ENCODE results near the gene SERPINB12. TPM values are rescaled to one million over a fixed set of nuclear protein-coding genes. Genes with fewer than 3 reads are reported as not detected.
A peak's percentile ranks its signal among the peaks of the same experiment; 100 is the strongest.

SERPINB12 gene
- total RNA-seq, 4 donors from 2014 or later = 14.8 to 88.4 (median 79.5) TPM

DNA sequence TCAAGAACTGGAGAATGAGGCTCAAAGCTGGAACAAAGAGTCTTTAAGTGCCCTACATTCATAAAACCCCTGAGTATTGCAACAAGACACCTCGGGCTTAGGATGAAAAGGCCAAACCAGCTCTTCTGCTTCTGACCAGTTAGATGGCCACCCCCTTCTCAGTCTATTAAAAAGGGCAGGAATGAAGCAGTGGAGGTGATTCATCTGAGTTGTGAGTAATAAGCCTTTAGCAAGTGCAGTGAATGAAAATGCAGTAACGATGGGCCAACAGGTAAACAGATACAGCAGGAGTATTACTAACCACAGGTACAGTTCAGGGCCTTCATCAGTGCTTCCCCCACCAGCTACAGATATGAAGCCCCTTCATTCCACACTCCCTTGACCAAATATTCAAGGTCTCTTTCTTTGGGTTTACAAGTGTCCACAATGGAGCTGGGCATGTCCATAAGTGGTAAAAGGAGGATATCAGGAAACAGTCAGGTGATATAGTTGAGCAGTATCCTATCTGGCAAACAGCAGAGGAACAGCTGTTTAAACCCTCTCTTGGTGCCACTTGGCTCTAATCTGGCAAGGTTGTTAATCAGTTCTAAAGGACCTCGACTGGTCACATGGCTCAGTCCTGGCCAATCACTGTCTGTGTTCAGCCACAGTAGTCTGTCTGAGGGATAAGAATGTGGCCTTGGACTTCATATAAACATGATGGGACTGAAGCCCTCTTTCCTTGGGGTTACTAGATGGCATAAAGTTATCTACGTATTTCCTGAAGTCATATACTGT is 62.8 kb downstream of the SERPINB12 start:
- TF ChIP-seq, protein P1, sequence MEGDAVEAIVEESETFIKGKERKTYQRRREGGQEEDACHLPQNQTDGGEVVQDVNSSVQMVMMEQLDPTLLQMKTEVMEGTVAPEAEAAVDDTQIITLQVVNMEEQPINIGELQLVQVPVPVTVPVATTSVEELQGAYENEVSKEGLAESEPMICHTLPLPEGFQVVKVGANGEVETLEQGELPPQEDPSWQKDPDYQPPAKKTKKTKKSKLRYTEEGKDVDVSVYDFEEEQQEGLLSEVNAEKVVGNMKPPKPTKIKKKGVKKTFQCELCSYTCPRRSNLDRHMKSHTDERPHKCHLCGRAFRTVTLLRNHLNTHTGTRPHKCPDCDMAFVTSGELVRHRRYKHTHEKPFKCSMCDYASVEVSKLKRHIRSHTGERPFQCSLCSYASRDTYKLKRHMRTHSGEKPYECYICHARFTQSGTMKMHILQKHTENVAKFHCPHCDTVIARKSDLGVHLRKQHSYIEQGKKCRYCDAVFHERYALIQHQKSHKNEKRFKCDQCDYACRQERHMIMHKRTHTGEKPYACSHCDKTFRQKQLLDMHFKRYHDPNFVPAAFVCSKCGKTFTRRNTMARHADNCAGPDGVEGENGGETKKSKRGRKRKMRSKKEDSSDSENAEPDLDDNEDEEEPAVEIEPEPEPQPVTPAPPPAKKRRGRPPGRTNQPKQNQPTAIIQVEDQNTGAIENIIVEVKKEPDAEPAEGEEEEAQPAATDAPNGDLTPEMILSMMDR (IDR thresholded peaks at IDR 0.05) = no peak
- TF ChIP-seq POLR2A (IDR thresholded peaks at IDR 0.05) (no peak), EP300 (IDR thresholded peaks at IDR 0.05) (no peak), POLR2AphosphoS5 (IDR thresholded peaks at IDR 0.05) (no peak)
- Histone ChIP-seq H3K27me3 (no peaks in the 10 kb centered on the region), H3K9me3 (no peaks in the 10 kb centered on the region), H3K4me3 (no peak overlapping the region), H3K36me3 (no peaks in the 10 kb centered on the region), H3K27ac (peak overlapping the region; percentile 50), H3K4me1 (no peaks in the 10 kb centered on the region)
- no peak for DNase-seq (ENCODE audit: low spot score in 2 of 2)
- 71% methylated on average over 4 of the region's 4 CpGs for whole genome bisulfite sequencing

DNA sequence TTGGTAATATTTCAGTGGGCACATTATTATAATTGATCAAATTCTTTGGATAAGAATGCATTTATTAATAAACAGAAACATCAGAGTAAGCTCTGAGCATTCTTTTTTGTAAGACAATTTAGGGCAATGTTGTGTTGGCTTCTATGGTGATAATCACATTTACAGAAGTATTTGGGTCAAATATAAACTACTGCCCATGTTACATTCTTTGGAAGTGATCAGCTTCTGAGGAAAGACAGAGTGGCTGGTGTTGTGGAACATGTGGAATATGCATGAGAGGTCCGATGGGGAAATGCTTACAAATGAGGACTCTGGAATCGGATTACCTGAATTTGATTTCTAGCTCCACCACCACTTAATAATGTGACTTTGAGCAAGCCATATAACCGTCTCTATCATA is 64.4 kb downstream of the SERPINB12 start:
- Histone ChIP-seq H3K27me3 (no peaks in the 10 kb centered on the region), H3K9me3 (no peaks in the 10 kb centered on the region), H3K27ac (no peak overlapping the region), H3K4me1 (no peaks in the 10 kb centered on the region), H3K4me3 (no peak overlapping the region), H3K36me3 (no peaks in the 10 kb centered on the region)
- no peak for TF ChIP-seq EP300 (IDR thresholded peaks at IDR 0.05)
- TF ChIP-seq POLR2A (IDR thresholded peaks at IDR 0.05) = no peak
- TF ChIP-seq, protein P1 (IDR thresholded peaks at IDR 0.05) = no peak
- TF ChIP-seq POLR2AphosphoS5 (IDR thresholded peaks at IDR 0.05) = no peak
- no peak for DNase-seq (ENCODE audit: low spot score in 2 of 2)
- 85% methylated on average over 3 of the region's 3 CpGs for WGBS

DNA sequence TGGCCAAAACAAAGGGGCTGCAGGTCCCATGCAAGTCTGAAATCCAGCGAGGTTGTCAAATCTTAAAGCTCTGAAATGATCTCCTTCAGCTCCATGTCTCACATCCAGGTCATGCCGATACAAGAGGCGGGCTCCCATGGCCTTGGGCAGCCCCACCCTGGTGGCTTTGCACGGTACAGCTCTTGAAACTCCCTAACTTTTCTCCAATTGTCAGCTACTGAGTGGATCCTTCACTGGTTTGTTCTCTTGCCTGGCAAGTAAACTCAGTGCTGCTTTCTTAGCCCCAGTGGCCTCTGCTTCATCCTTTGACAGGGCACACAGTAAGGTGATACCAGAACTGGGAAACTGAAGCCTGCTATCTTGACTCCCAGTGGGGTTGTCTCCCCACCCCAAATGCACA is 71.3 kb downstream of the SERPINB12 start:
- H3K27me3 ChIP-seq = no peaks in the 10 kb centered on the region
- H3K36me3 ChIP-seq = no peaks in the 10 kb centered on the region
- no peak overlapping the region for H3K27ac ChIP-seq
- H3K4me3 ChIP-seq = no peak overlapping the region
- TF ChIP-seq POLR2A (IDR thresholded peaks at IDR 0.05) (no peak), EP300 (IDR thresholded peaks at IDR 0.05) (no peak), POLR2AphosphoS5 (IDR thresholded peaks at IDR 0.05) (no peak)
- TF ChIP-seq, protein P1 (IDR thresholded peaks at IDR 0.05) = no peak
- no peaks in the 10 kb centered on the region for H3K9me3 ChIP-seq
- 92% methylated on average over 4 of the region's 4 CpGs for WGBS
- no peaks in the 10 kb centered on the region for H3K4me1 ChIP-seq
- no peak for DNase-seq (ENCODE audit: low spot score in 2 of 2)

DNA sequence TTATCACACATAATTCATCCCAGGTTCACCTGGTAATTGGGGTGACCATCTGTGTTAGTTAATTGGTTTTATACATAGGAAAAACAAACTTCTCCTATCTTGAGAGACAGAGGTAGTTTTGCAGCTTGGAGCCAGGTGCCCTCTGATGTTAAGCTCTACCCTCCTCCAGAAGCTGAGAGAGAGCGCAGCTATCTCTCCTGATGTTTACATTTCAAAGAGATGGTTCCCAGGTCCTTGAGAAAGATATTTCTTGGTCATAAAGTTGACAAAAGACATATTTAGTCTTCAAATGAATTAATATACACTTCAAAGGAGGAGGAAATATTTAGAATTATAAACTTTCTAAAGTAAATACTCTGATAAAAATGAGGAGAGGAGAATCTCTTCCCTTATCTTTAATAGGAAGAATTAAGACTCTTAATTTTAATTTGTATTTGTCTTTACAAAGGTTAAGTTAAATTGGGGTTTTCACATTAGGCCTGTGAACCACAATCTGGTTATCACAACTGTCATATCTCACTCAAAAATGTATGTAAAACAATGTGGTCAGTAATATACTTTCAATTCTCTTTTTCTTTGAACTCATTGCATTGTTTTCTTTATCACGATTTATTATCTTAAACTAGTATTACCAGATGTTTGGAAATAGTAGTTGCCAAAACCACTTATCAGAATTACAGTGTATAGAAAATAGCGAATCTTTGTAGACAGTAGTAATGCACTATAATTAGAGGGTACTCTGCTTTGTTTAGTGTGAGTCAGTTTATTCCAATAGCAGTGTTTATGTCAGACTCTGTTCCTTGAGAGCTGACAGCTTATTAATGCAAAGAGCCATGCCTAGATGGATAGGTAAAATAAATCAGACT is 75.1 kb downstream of the SERPINB12 start:
- H3K9me3 ChIP-seq = no peaks in the 10 kb centered on the region
- TF ChIP-seq EP300 (IDR thresholded peaks at IDR 0.05) = no peak
- no peak for TF ChIP-seq POLR2AphosphoS5 (IDR thresholded peaks at IDR 0.05)
- TF ChIP-seq, protein P1 (IDR thresholded peaks at IDR 0.05) = no peak
- TF ChIP-seq POLR2A (IDR thresholded peaks at IDR 0.05) = no peak
- 46% methylated on average over 3 of the region's 3 CpGs for WGBS

DNA sequence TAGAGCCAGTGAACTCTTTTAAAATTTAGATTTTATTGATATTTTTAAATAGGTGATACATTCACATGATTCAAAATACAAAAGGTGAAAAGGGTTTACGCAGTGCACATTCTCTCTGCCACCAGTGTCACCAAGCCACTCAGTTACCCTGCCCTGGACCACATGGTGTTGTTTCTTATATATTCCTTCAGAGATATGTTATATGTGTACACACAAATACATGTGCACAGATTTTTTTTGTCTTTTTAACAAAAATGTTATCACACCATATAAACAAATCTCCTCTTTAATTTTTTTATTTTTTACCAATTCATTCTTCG is 75.7 kb downstream of the SERPINB12 start:
- no peaks in the 10 kb centered on the region for H3K36me3 ChIP-seq
- no peaks in the 10 kb centered on the region for H3K9me3 ChIP-seq
- DNase-seq (ENCODE audit: low spot score in 2 of 2) = no peak
- no peaks in the 10 kb centered on the region for H3K4me1 ChIP-seq
- H3K27ac ChIP-seq = no peak overlapping the region
- no peak overlapping the region for H3K4me3 ChIP-seq
- 95% methylated on average over 2 of the region's 2 CpGs for WGBS
- no peaks in the 10 kb centered on the region for H3K27me3 ChIP-seq
- no peak for TF ChIP-seq EP300 (IDR thresholded peaks at IDR 0.05)
- TF ChIP-seq POLR2A (IDR thresholded peaks at IDR 0.05) = no peak
- TF ChIP-seq, protein P1 (IDR thresholded peaks at IDR 0.05) = no peak
- no peak for TF ChIP-seq POLR2AphosphoS5 (IDR thresholded peaks at IDR 0.05)

More for the DNA sequence above, 75.1 kb downstream of the SERPINB12 start:
- H3K4me3 ChIP-seq = no peak overlapping the region
- no peaks in the 10 kb centered on the region for H3K4me1 ChIP-seq
- no peak for DNase-seq (ENCODE audit: low spot score in 2 of 2)
- no peaks in the 10 kb centered on the region for H3K27me3 ChIP-seq
- H3K36me3 ChIP-seq = no peaks in the 10 kb centered on the region
- H3K27ac ChIP-seq = no peak overlapping the region
